Islet of Langerhans (tissue), 1 donor: Measurements from ENCODE around the gene CPT1C.
"Not testable (repeated sequence)": the region's sequence is repeated elsewhere in the genome, so short reads cannot be mapped to it uniquely, and the experiment has no call there.

Source experiments
- FAIRE-seq: peaks from one replicate; lab custom pipeline; 2011; peaks lifted over from hg19 to GRCh38; lab: Jason Lieb, UNC

Gene CPT1C

GRCh38 chr19:49710372-49710951, 19.5 kb downstream of the CPT1C start:
- no peak for FAIRE-seq

GRCh38 chr19:49712397-49712859, 21.5 kb downstream of the CPT1C start:
- no peak for FAIRE-seq

GRCh38 chr19:49713236-49713845, 22.4 kb downstream of the CPT1C start:
- no peak for FAIRE-seq

- FAIRE-seq, result no peak
Measured at GRCh38 chr19:49716154-49716553, 25.2 kb downstream of the CPT1C start.

GRCh38 chr19:49718511-49718910, 27.6 kb downstream of the CPT1C start:
- FAIRE-seq, result no peak

- no peak for FAIRE-seq
Measured at GRCh38 chr19:49718991-49719390, 28.1 kb downstream of the CPT1C start.

- not testable (repeated sequence) for FAIRE-seq
Measured at GRCh38 chr19:49719420-49719819, 28.5 kb downstream of the CPT1C start.

- FAIRE-seq, result no peak
Measured at GRCh38 chr19:49727217-49728030, 36.5 kb downstream of the CPT1C start.

GRCh38 chr19:49730166-49730565, 39.2 kb downstream of the CPT1C start:
- no peak for FAIRE-seq

GRCh38 chr19:49738268-49738667, 47.4 kb downstream of the CPT1C start:
- no peak for FAIRE-seq

- no peak for FAIRE-seq
Measured at GRCh38 chr19:49739098-49739497, 48.2 kb downstream of the CPT1C start.

GRCh38 chr19:49739933-49740332, 49.0 kb downstream of the CPT1C start:
- no peak for FAIRE-seq

- FAIRE-seq, result no peak
Measured at GRCh38 chr19:49741210-49741844, 50.4 kb downstream of the CPT1C start.

- no peak for FAIRE-seq
Measured at GRCh38 chr19:49744946-49745381, 54.0 kb downstream of the CPT1C start.

- FAIRE-seq, result no peak
Measured at GRCh38 chr19:49746206-49746958, 55.5 kb downstream of the CPT1C start.

GRCh38 chr19:49749055-49749716, 58.3 kb downstream of the CPT1C start:
- FAIRE-seq, result no peak

- no peak for FAIRE-seq
Measured at GRCh38 chr19:49749771-49750170, 58.9 kb downstream of the CPT1C start.

- no peak for FAIRE-seq
Measured at GRCh38 chr19:49752701-49753100, 61.8 kb downstream of the CPT1C start.

- no peak for FAIRE-seq
Measured at GRCh38 chr19:49755956-49756355, 65.0 kb downstream of the CPT1C start.

GRCh38 chr19:49758292-49758691, 67.4 kb downstream of the CPT1C start:
- FAIRE-seq, result no peak

- no peak for FAIRE-seq
Measured at GRCh38 chr19:49761249-49761624, 70.3 kb downstream of the CPT1C start.
